HG03520 (cell line): Measurements from ENCODE around the gene HSCB.
"Not testable (repeated sequence)": the region's sequence is repeated elsewhere in the genome, so short reads cannot be mapped to it uniquely, and the experiment has no call there.

Source experiments
- ATAC-seq: cut with Tn5 transposase; IDR thresholded peaks from one replicate; pipeline ENCODE4 v1.9.1; 2021; ENCODE audit warnings: mild to moderate bottlenecking, moderate library complexity; ENCODE audit not compliant: unreplicated experiment

The HSCB gene

GRCh38 chr22:28738876-28739275 is 3.0 kb upstream of the HSCB start:
- not testable (repeated sequence) for ATAC-seq

- no peak for ATAC-seq
These were observed 547 bp upstream of the HSCB start for GRCh38 chr22:28741200-28741784.

- ATAC-seq, result no peak
These were observed 723 bp downstream of the HSCB start for GRCh38 chr22:28742562-28742962.

DNA sequence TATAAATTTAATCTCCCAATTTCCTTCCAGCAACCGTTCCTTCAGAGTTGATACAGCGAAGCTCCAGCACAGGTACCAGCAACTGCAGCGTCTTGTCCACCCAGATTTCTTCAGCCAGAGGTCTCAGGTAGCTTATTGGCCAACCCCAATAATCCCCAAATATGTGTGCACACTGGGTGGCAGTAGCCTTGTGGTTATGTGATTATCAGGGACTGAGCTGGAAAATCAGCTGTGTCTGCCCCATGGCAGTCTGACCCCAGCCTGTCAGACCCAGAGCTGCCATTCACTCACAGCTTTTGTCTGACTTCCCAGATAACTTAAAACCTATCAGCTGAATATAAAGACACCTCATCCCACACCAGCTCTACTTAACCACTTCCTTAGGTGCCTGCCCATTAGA is 2.0 kb downstream of the HSCB start:
- ATAC-seq, result no peak

- no peak for ATAC-seq
These were observed 8.6 kb downstream of the HSCB start for GRCh38 chr22:28750471-28750881.

- ATAC-seq, result not testable (repeated sequence)
These were observed 12.7 kb downstream of the HSCB start for GRCh38 chr22:28754512-28754911.

GRCh38 chr22:28759861-28760560 is 18.2 kb downstream of the HSCB start:
- ATAC-seq, result no peak

DNA sequence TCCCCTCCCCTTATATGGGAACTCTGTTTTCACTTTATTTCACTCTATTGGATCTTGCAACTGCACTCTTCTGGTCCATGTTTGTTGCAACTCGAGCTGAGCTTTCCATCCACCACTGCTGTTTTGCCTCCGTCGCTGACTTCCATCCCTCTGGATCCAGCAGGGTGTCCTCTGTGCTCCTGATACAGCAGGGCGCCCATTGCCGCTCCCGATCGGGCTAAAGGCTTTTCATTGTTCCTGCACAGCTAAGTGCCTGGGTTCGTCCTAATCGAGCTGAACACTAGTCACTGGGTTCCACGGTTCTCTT is 19.6 kb downstream of the HSCB start:
- ATAC-seq, result no peak

GRCh38 chr22:28762000-28762399 is 20.2 kb downstream of the HSCB start:
- ATAC-seq, result not testable (repeated sequence)

- ATAC-seq, result no peak
These were observed 24.8 kb downstream of the HSCB start for GRCh38 chr22:28766628-28767027.

DNA sequence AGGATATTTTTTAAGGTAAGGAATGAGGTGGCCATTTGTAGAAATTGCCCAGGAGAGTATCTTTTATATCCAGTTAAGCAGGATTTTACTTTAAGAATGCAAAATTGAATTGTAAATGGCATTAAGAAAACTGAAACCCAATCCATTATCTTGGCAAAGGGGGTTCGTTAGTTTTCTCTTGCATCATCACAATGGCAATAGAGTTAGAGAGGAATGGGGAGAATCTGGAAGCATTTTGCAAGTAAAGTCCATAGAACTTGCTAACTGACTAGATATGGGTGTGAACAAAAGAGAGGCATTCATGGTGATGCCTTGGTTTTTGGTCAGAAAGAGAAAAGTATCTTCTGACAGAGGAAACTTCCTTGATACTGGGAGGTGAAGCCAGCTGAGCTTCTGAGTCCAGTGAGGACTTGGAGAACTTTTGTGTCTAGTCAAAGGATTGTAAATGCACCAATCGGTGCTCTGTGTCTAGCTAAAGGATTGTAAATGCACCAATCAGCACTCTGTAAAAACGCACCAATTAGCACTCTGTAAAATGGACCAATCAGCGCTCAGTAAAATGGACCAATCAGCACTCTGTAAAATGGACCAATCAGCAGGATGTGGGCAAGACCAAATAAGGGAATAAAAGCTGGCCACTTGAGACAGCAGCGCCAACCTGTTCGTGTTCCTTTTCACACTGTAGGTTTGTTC is 27.0 kb downstream of the HSCB start:
- no peak for ATAC-seq

DNA sequence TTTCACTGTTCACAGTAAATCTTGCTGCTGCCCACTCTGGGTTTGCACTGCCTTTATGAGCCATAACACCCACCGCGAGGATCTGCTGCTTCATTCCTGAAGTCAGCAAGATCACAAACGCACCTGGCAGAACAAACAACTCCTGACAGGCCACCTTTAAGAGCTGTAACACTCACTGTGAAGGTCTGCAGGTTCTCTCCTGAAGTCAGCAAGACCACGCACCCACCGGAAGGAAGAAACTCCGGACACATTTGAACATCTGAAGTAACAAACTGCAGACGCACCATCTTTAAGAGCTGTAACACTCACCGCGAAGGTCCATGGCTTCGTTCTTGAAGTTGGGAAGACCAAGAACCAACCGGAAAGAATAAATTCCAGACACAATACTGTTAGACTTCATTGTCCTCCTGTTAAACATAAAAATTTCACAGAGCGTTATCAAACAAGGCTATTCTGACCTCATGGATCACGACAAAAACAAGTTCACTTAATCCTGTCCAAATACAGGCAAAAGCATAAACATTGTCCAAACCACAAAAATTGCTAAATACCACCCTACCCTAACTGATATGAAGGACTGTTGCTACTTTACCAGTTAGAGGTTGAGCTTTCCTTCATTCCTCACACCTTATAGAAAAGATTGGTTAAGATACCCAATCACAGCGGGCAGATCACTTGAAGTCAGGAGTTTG is 27.7 kb downstream of the HSCB start:
- no peak for ATAC-seq

- no peak for ATAC-seq
These were observed 29.5 kb downstream of the HSCB start for GRCh38 chr22:28771195-28771791.

DNA sequence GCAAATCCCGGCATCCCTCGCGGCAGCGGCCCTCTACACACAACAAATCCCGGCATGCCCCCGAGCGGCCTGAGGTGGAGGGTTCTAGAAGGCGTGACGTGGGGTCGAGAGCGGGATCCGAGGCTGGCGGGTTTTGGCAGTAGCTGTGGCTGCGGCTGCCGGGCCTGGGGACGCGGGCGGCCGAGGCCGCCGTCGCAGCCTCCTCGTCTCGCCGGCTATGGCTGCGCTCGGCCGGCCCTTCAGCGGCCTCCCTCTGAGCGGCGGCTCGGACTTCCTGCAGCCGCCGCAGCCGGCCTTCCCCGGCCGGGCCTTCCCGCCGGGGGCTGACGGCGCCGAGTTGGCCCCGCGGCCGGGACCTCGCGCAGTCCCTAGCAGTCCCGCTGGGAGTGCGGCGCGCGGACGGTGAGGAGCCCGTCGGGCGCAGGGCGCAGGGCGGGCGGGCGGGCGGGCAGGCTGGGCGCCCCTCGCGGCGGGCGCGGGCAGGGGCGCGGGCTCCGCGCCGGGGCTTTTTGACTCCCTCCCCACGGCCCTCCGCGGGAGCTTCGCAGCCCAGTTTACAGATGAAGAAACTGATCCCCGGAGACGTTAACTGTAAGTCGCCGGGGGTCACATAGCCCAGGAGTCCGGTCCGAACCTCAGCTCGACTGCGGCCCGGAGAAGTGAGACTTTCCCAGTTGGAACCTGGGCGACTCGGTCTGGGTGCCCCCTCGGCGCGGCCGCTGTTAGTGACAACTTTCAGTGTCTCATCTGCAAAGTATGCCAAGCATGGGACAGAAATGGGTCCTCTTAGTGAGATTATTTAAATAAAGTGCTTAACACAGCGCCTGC is 31.0 kb downstream of the HSCB start, which contains the start of gene CCDC117:
TSS of gene CCDC117 (plus strand) at position 63 of the 828 bp plus-strand sequence. CDS start at position 218, 155 bp downstream.
- ATAC-seq, result peak; percentile 82

- ATAC-seq, result no peak
These were observed 31.6 kb downstream of the HSCB start for GRCh38 chr22:28773461-28773867.

- no peak for ATAC-seq
These were observed 32.5 kb downstream of the HSCB start for GRCh38 chr22:28774378-28774777.

GRCh38 chr22:28779833-28780232 is 38.0 kb downstream of the HSCB start:
- ATAC-seq, result no peak

GRCh38 chr22:28780296-28780695 is 38.5 kb downstream of the HSCB start:
- no peak for ATAC-seq

- no peak for ATAC-seq
These were observed 42.2 kb downstream of the HSCB start for GRCh38 chr22:28783786-28784671.
